Measurements from ENCODE around the gene HSPA2.

DNA sequence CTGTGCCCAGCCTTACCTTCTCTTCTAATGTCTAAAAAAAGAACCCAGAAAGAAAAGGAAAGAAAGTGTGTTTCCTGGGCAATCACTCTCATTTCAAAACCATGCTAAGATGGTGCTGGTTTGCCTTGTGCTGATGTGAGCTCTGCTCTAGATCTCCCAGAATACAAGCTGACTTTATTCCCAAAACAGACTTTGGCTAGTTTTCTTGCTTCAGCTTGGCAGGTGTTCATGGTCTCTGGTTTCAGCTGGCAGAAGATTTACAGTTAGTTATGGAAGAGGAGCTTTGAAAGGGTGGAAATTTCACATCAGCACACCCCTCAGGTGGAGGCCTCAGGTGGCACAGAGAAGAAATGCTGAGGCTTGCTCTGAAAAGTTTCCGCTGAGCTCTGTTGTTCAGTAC, 43.6 kb downstream of the HSPA2 start:
- TF ChIP-seq, protein P1, sequence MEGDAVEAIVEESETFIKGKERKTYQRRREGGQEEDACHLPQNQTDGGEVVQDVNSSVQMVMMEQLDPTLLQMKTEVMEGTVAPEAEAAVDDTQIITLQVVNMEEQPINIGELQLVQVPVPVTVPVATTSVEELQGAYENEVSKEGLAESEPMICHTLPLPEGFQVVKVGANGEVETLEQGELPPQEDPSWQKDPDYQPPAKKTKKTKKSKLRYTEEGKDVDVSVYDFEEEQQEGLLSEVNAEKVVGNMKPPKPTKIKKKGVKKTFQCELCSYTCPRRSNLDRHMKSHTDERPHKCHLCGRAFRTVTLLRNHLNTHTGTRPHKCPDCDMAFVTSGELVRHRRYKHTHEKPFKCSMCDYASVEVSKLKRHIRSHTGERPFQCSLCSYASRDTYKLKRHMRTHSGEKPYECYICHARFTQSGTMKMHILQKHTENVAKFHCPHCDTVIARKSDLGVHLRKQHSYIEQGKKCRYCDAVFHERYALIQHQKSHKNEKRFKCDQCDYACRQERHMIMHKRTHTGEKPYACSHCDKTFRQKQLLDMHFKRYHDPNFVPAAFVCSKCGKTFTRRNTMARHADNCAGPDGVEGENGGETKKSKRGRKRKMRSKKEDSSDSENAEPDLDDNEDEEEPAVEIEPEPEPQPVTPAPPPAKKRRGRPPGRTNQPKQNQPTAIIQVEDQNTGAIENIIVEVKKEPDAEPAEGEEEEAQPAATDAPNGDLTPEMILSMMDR (IDR thresholded peaks at IDR 0.05) = no peak
- no peak for TF ChIP-seq POLR2A (IDR thresholded peaks at IDR 0.05)
